HEK293T (cell line): ENCODE results near the gene RIC8A.

Experiments
- CTCF ChIA-PET: fragments of 350-600 bp; formaldehyde crosslinking; extraction: SDS; loops from one replicate; lab custom pipeline; 2021; ENCODE audit warnings: antibody characterized with exemption, inconsistent platforms; lab: Yijun Ruan, JAX
- POLR2A ChIA-PET: fragments of 350-600 bp; formaldehyde crosslinking; extraction: SDS; loops from one replicate; lab custom pipeline; 2020; ENCODE audit warnings: antibody characterized with exemption, inconsistent platforms; lab: Yijun Ruan, JAX
- DNase-seq: peaks from one replicate; pipeline ENCODE4 v3.0.0; 2012; ENCODE audit warnings: mixed read lengths; ENCODE audit errors: extremely low spot score
- ARNT ChIP-seq: fragments of 450-650 bp; IDR thresholded peaks from 2 replicates; pipeline ENCODE4 v1.6.1; 2017; ENCODE audit warnings: mild to moderate bottlenecking
- BHLHE40 ChIP-seq: fragments of 450-650 bp; IDR thresholded peaks from 2 replicates; pipeline ENCODE4 v1.6.1; 2016; ENCODE audit warnings: mild to moderate bottlenecking, moderate library complexity, borderline replicate concordance
- CTBP1 ChIP-seq: fragments of 450-650 bp; IDR thresholded peaks from 2 replicates; pipeline ENCODE4 v1.6.1; 2016; ENCODE audit warnings: borderline replicate concordance
- ELF4 ChIP-seq: fragments of 450-650 bp; IDR thresholded peaks from 2 replicates; pipeline ENCODE4 v1.6.1; 2017; ENCODE audit warnings: antibody characterized with exemption
- FOXA1 ChIP-seq: fragments of 450-650 bp; IDR thresholded peaks from 2 replicates; pipeline ENCODE4 v1.6.1; 2016; ENCODE audit warnings: mild to moderate bottlenecking
- FOXK2 ChIP-seq: fragments of 450-650 bp; IDR thresholded peaks from 2 replicates; pipeline ENCODE4 v1.6.1; 2016; ENCODE audit warnings: mild to moderate bottlenecking
- FOXM1 ChIP-seq: fragments of 450-650 bp; IDR thresholded peaks from 2 replicates; pipeline ENCODE4 v1.6.1; 2017; ENCODE audit warnings: mild to moderate bottlenecking, borderline replicate concordance
- HDGF ChIP-seq: fragments of 450-650 bp; IDR thresholded peaks from 2 replicates; pipeline ENCODE4 v1.6.1; 2017; ENCODE audit warnings: antibody characterized with exemption, borderline replicate concordance
- L3MBTL2 ChIP-seq: fragments of 450-650 bp; conservative IDR thresholded peaks from 2 replicates; pipeline ENCODE4 v1.6.1; 2016; ENCODE audit warnings: mild to moderate bottlenecking
- LEF1 ChIP-seq: fragments of 450-650 bp; IDR thresholded peaks from 2 replicates; pipeline ENCODE4 v1.6.1; 2017; ENCODE audit warnings: mild to moderate bottlenecking, borderline replicate concordance
- NFRKB ChIP-seq: fragments of 450-650 bp; IDR thresholded peaks from 2 replicates; pipeline ENCODE4 v1.6.1; 2016; ENCODE audit warnings: mild to moderate bottlenecking, moderate library complexity
- SP1 ChIP-seq: fragments of 450-650 bp; IDR thresholded peaks from 2 replicates; pipeline ENCODE4 v1.6.1; 2017
- SUZ12 ChIP-seq: fragments of 450-650 bp; IDR thresholded peaks from 2 replicates; pipeline ENCODE4 v1.6.1; 2016; ENCODE audit warnings: mild to moderate bottlenecking
- TARDBP ChIP-seq: fragments of 450-650 bp; IDR thresholded peaks from 2 replicates; pipeline ENCODE4 v1.6.1; 2016
- ZNF384 ChIP-seq: fragments of 450-650 bp; IDR thresholded peaks from 2 replicates; pipeline ENCODE4 v1.6.1; 2016
- TF ChIP-seq, protein P1 (sequence below): fragments of 450-650 bp; IDR thresholded peaks from 2 replicates; pipeline ENCODE4 v1.6.1; 2016

The RIC8A gene

DNA sequence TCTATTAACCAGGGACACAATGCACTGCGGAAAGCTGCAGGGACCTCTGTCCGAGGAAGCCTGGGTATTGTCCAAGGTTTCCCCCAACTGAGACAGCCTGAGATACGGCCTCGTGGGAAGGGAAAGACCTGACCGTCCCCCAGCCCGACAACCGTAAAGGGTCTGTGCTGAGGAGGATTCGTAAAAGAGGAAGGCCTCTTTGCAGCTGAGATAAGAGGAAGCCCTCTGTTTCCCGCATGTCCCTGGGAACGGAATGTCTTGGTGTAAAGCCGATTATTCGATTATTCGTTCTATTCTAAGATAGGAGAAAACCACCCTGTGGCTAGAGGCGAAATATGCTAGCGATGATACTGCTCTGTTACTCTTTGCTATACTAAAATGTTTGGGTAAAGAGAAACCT is 5.5 kb upstream of the RIC8A start:
- no peak for DNase-seq
- ChIA-PET CTCF (no interaction called here), POLR2A (no interaction called here)
- TF ChIP-seq FOXK2 (no peak), ZNF384 (no peak), ARNT (no peak), FOXM1 (no peak), L3MBTL2 (no peak), BHLHE40 (no peak), NFRKB (no peak), SUZ12 (no peak), LEF1 (no peak), SP1 (no peak)
- TF ChIP-seq, protein P1, sequence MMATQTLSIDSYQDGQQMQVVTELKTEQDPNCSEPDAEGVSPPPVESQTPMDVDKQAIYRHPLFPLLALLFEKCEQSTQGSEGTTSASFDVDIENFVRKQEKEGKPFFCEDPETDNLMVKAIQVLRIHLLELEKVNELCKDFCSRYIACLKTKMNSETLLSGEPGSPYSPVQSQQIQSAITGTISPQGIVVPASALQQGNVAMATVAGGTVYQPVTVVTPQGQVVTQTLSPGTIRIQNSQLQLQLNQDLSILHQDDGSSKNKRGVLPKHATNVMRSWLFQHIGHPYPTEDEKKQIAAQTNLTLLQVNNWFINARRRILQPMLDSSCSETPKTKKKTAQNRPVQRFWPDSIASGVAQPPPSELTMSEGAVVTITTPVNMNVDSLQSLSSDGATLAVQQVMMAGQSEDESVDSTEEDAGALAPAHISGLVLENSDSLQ, result no peak

DNA sequence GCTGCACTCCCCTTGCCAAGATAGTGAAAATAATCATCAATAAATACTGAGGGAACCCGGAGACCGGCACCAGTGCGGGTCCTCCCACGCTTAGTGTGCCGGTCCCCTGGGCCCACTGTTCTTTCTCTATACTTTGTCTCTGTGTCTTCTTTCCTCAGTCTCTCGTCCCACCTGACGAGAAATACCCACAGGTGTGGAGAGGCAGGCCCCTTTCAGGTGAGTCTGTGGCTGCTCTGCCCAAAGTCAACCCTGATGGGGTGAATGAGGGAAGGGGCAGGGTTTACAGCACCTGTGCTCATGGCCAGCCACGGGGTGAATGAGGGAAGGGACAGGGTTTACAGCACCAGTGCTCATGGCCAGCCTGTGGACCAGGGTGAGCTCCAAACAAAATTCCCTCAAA is 5.0 kb upstream of the RIC8A start:
- no peak for DNase-seq
- POLR2A ChIA-PET, result no interaction called here
- CTCF ChIA-PET, result no interaction called here
- TF ChIP-seq SP1, result no peak
- TF ChIP-seq NFRKB, result no peak

DNA sequence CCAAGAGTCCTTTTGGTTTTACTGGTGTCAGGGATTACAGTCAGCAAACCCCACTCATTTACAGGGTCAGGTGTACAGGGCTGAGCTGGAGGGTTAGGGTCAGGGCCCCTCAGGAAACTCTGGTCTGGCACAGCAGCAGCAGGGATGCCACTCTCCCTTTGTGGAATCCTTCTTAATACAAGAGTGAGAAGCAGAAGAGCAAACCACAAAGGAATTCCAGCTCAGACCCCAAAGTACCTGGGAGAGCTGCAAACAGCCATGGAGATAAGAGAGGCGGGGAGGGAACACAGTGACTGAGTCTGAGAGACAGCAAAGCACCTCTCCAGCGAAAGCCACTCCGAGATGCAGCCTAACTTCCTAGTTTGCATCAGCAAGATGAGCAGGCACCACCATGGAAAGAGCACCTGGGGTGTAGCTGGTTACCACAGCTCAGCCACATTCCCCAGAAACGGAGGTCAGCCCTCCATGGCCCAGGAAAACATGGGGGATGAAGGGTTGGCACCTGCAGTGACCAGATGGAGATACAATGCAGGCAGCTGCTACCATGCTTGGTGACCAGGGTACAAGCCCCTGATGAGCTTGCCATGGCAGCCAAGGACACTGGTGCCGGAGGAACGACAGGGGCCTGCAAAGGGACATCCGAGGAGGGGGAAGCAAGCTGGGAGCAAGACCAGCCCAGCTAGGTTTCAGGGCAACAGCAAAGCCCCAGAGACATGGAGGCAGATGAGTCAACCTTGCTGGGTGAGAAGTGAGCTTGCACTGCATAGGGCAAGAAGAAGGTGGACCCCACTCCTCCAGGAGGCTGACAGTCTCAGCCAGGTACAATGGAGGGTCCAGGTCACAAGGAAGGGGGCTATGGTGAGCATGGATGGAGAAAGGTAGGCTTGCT is 4.2 kb upstream of the RIC8A start:
- POLR2A ChIA-PET, result interaction anchor here (1.3 kb wide), 1 partner anchor 34 kb away, joined by 3 read pairs; no protein-coding TSS in a partner anchor
- TF ChIP-seq HDGF (no peak), ARNT (no peak), FOXM1 (no peak), SP1 (no peak), CTBP1 (no peak), FOXA1 (no peak), ELF4 (no peak), FOXK2 (no peak), NFRKB (no peak), TARDBP (no peak), ZNF384 (no peak), LEF1 (no peak), L3MBTL2 (no peak), BHLHE40 (no peak), SUZ12 (no peak)
- TF ChIP-seq, protein P1, result no peak

DNA sequence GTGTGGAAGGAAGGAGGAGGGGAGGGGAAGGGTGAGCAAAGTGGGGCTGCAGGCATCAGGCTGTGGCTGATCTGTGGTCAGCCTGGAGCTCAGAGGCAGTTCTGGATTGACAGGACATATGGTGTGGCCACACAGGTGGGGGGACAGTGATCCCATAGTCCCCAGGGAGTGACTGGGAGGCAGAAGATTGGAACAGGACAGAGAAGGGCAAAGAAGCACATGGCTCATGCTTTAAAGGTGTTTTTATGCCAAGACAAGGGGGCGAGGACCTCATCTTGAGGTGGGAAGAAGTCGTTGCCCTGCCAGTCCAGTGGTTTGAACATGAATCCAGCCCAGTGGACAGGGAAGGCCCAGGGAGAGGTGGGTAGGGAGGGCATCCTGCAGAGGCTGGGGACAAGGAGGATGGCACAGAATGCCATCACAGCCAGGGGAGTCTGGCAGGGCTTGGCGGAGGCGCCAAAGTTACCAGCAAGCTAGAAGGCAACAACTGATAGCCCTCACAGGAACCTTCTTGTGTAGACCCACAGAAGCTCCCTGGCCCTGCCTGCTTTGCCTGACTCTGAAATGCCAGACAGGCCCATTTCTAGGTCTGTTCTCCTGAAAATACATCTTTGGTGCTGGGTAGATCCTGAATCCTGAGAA is 3.4 kb upstream of the RIC8A start:
- TF ChIP-seq CTBP1 (no peak), ELF4 (no peak), SUZ12 (no peak), HDGF (no peak), BHLHE40 (no peak), L3MBTL2 (no peak), TARDBP (no peak), SP1 (no peak), ARNT (no peak), FOXA1 (no peak), FOXM1 (no peak), LEF1 (no peak), FOXK2 (no peak), NFRKB (no peak), ZNF384 (no peak)
- TF ChIP-seq, protein P1, result no peak
- POLR2A ChIA-PET, result interaction anchor here (1.3 kb wide), 1 partner anchor 33 kb away, joined by 3 read pairs; no protein-coding TSS in a partner anchor
- DNase-seq, result no peak
- CTCF ChIA-PET, result no interaction called here

More for the DNA sequence above, 4.2 kb upstream of the RIC8A start:
- CTCF ChIA-PET, result no interaction called here
- DNase-seq, result no peak

DNA sequence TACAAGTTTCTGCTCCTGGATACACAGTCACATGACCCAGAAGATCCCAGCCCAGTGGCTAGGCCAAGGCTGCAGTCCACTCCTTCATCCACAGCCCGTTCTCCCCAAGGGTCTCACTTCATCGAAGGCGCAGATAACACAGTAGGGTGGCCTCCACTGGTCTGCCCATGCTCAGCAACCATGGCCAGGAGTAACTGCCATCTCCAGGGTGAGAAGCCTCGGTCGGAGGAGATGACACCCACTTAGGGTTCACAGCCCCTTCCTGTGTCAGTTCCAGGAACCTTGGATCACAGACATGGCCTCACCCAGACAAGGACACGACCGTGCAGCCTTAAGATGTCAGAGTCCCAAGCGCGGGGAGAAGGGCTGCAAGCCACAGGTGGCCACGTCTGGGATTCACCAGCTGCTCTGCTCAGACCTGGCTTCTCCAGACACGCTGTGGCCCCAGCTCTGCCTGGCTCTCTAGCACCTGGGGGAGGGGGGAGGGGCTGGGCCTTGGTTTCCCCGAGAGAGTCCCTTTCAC is 2.9 kb upstream of the RIC8A start:
- TF ChIP-seq SP1 (no peak), L3MBTL2 (no peak)
- no peak for DNase-seq
- ChIA-PET POLR2A (no interaction called here), CTCF (no interaction called here)
